ENCODE measurements around the gene MZF1.
A peak's percentile ranks its signal among the peaks of the same experiment; 100 is the strongest.

DNA sequence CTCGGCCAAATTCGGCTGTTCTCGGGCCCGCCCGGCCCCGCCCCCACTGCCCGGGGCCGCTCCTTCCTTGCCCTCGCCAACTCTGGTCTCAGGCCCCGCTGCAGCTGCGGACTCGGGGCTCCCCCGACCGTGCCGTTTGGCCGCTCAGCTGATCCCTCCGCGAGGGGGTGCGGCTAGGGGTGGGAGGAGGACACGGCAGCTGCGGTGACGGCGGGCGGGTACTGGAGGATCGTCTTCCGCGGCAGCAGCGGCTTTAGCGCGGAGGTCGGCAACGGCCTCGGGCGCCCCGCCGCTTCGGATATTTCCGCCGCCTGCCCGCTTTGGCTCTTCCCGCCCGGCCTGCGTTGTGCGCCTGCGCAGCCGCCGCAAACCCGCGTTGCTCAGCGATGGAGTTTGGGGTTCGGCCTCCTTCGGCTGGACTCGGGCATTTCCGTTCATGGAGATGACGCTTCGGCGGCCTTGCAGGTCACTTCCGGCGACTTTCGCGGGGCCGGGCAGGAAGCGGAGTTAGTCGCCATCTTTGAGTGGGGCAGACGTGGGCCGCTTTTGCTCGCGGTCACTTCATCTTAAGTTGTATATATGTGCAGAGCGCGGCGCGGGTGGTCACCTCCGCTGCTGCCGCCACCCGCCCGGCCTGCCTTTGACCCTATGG is 14.4 kb downstream of the MZF1 start:
- TF ChIP-seq, protein P1, sequence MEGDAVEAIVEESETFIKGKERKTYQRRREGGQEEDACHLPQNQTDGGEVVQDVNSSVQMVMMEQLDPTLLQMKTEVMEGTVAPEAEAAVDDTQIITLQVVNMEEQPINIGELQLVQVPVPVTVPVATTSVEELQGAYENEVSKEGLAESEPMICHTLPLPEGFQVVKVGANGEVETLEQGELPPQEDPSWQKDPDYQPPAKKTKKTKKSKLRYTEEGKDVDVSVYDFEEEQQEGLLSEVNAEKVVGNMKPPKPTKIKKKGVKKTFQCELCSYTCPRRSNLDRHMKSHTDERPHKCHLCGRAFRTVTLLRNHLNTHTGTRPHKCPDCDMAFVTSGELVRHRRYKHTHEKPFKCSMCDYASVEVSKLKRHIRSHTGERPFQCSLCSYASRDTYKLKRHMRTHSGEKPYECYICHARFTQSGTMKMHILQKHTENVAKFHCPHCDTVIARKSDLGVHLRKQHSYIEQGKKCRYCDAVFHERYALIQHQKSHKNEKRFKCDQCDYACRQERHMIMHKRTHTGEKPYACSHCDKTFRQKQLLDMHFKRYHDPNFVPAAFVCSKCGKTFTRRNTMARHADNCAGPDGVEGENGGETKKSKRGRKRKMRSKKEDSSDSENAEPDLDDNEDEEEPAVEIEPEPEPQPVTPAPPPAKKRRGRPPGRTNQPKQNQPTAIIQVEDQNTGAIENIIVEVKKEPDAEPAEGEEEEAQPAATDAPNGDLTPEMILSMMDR (IDR thresholded peaks at IDR 0.05 in 2 of 3, conservative IDR thresholded peaks at IDR 0.05 in 1 of 3; ENCODE audit: borderline replicate concordance in 1 of 3, insufficient read depth in 1 of 3, low read depth in 2 of 3, low read length in 2 of 3), result no peak
- TF ChIP-seq POLR2A (IDR thresholded peaks at IDR 0.05; ENCODE audit: borderline replicate concordance, extremely low read depth, insufficient read depth, insufficient read length) (no peak), EGR1 (IDR thresholded peaks at IDR 0.05; ENCODE audit: low read depth) (0 out of 2 replicates have a peak, but pooled peaks have one; percentile 32), RAD21 (IDR thresholded peaks at IDR 0.05; ENCODE audit: low read depth) (no peak), FOSL1 (IDR thresholded peaks at IDR 0.05; ENCODE audit: low read depth) (no peak), TCF7L2 (IDR thresholded peaks at IDR 0.05; ENCODE audit: borderline replicate concordance, extremely low read depth, insufficient read depth, insufficient read length) (no peak), ZNF274 (IDR thresholded peaks at IDR 0.05; ENCODE audit: low read depth, low read length) (no peak), JUND (IDR thresholded peaks at IDR 0.05) (no peak), EZH2phosphoT487 (IDR thresholded peaks at IDR 0.05; ENCODE audit: borderline replicate concordance) (no peak), EZH2 (IDR thresholded peaks at IDR 0.05) (no peak), POLR2AphosphoS5 (IDR thresholded peaks at IDR 0.05; ENCODE audit: low read depth, low read length) (peak; percentile 67), CEBPB (IDR thresholded peaks at IDR 0.05; ENCODE audit: low read depth) (no peak), SP1 (IDR thresholded peaks at IDR 0.05; ENCODE audit: low read depth) (peak; percentile 36; the same call in 1 of the 2 replicates)
- TF ChIP-seq, protein P2, sequence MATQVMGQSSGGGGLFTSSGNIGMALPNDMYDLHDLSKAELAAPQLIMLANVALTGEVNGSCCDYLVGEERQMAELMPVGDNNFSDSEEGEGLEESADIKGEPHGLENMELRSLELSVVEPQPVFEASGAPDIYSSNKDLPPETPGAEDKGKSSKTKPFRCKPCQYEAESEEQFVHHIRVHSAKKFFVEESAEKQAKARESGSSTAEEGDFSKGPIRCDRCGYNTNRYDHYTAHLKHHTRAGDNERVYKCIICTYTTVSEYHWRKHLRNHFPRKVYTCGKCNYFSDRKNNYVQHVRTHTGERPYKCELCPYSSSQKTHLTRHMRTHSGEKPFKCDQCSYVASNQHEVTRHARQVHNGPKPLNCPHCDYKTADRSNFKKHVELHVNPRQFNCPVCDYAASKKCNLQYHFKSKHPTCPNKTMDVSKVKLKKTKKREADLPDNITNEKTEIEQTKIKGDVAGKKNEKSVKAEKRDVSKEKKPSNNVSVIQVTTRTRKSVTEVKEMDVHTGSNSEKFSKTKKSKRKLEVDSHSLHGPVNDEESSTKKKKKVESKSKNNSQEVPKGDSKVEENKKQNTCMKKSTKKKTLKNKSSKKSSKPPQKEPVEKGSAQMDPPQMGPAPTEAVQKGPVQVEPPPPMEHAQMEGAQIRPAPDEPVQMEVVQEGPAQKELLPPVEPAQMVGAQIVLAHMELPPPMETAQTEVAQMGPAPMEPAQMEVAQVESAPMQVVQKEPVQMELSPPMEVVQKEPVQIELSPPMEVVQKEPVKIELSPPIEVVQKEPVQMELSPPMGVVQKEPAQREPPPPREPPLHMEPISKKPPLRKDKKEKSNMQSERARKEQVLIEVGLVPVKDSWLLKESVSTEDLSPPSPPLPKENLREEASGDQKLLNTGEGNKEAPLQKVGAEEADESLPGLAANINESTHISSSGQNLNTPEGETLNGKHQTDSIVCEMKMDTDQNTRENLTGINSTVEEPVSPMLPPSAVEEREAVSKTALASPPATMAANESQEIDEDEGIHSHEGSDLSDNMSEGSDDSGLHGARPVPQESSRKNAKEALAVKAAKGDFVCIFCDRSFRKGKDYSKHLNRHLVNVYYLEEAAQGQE (IDR thresholded peaks at IDR 0.05; ENCODE audit: low read depth), result no peak

All from HCT116 (cell line).